ENCODE results near the gene CLDN12.

GRCh38 chr7:90424720-90425119, 21.5 kb downstream of the CLDN12 start:
- no peak for TF ChIP-seq CTCF (IDR thresholded peaks at IDR 0.05)
- no peak for TF ChIP-seq POLR2A (IDR thresholded peaks at IDR 0.05)
